ENCODE results near the gene HPX.

HPX gene, protein sequence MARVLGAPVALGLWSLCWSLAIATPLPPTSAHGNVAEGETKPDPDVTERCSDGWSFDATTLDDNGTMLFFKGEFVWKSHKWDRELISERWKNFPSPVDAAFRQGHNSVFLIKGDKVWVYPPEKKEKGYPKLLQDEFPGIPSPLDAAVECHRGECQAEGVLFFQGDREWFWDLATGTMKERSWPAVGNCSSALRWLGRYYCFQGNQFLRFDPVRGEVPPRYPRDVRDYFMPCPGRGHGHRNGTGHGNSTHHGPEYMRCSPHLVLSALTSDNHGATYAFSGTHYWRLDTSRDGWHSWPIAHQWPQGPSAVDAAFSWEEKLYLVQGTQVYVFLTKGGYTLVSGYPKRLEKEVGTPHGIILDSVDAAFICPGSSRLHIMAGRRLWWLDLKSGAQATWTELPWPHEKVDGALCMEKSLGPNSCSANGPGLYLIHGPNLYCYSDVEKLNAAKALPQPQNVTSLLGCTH

DNA sequence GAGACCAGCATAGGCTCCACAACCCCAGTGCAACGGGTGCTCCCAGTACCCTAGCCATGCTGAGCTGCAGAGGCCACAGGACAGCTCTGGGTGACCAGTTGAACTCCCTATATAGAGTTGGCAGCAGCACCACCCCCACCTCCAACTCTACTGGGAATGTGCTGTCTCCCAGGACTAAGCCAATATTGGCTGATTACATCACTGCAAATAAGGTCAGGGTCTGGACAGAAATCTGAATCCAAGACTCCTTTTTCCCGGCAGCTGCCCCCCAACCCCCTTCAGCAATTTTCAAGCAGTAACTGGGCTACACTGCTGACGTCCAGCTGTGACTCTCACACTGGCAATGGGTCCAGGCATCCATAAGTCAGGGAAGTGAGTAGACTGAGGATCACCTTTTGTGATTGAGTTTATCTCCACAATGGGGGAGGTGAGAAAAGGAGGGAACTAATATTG lies at the start of gene HPX:
Gene HPX, minus strand, starts transcription at position 82 of the 453 bp plus-strand sequence. Its CDS starts 24 bp downstream, at position 58.
- no peak for DNase-seq (ENCODE audit: low read depth)

DNA sequence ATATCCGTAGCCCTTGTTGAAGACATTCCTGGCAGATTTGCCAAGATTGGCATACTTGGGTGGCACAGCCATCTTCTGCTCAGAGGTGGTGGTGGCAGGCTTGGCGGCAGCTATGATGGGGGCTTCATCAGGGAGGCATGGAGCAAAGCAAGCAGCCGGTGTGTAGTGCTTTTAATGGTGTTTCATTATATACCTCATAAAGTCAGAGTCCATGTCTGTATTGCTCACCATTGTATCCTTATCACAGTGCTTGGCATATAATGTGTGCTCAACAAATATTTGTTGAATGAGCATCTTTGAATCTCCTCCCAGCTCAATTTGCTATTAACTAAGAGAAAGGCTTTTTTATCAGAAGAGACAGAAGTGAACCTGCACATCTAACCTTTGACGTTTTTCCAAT lies 48.5 kb upstream of the HPX start:
- no peak for DNase-seq (ENCODE audit: low read depth)

DNA sequence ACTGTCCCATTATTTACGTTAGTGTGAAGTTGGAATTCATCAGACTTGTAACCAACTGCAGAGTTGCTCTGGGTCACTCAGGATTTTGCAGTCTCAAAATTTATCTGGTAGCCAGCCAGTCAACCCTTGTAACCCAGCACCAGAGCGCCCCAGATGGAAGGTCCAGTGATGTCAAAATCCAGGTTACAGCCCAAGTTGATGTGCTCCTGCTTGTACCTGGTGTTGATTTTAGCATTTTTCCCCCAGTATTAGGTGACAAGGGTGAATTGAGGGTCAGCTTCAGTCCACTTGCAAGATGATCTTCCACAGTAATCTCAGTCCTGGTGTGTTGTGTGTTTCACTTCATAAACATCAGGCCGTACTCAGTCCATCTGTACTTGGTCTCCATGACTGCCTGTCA lies 48.0 kb upstream of the HPX start:
- DNase-seq (ENCODE audit: low read depth) = no peak

DNA sequence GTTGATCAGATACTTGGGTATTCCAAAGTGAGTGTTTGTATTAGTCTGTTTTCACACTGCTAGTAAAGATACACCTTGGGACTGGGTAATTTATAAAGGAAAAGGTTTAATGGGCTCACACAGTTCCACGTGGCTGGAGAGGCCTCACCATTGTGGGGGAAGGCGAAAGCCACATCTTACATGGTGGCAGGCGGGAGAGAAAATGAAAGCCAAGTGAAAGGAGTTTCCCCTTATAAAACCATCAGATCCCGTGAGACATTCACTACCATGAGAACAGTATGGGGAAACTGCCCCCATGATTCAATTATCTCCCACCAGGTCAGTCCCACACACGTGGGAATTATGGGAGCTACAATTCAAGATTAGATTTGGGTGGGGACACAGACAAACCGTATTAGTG lies 47.6 kb upstream of the HPX start:
- no peak for DNase-seq (ENCODE audit: low read depth)

DNA sequence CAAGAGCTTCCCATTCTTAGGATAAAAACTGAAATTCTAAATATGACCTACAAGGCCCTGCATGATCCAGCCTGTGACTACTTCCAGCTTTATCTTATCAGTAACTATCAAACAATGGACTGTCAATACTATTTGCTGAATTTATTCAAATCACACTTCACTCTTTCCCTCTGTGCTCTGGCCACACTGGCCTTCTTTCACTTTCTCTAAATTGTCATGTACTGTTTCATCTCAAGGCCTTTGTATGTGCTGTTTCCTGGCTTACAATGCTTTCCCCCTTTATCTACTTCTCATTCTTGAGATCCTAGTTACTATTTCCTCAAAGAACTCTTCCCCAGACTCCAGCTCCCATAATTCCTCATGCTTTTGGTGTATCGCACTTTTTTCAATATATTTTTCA lies 46.2 kb upstream of the HPX start:
- no peak for DNase-seq (ENCODE audit: low read depth)

DNA sequence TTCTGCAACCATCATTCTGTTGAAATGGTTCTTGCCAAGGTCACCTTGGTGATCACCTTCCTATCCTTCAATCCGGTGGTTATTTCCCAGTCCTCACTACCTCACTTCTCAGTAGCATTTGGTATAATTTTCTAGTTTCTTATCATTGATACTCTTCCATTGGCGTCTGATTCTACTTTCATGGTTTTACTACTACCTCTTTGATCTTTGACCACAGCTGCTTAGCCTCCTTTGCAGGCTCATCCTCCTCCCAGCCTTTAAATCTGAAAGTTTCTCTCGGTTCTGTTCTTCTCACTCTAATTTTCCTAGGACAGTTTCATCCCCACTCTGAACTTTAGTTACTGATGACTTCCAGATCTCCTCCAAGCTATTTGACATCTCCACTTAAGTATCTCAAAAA lies 45.5 kb upstream of the HPX start:
- no peak for DNase-seq (ENCODE audit: low read depth)

DNA sequence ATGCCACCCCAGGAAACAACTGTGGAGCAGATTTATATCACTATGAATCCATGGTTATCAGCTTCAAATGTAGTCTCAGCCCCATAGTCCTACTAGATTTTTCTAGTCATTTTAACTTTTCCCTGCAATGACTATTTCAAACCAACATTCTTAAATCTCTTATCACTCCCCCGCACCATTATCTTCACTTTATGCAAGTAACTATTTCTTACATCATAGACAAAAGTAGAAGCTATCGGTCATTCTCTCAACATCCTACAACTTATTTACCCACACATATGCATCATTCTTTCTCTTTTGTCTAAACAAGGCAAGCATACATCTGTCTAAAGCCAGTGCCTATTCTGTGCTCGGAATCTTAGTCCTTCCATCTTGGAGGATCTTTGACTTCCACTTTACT lies 44.9 kb upstream of the HPX start:
- no peak for DNase-seq (ENCODE audit: low read depth)

DNA sequence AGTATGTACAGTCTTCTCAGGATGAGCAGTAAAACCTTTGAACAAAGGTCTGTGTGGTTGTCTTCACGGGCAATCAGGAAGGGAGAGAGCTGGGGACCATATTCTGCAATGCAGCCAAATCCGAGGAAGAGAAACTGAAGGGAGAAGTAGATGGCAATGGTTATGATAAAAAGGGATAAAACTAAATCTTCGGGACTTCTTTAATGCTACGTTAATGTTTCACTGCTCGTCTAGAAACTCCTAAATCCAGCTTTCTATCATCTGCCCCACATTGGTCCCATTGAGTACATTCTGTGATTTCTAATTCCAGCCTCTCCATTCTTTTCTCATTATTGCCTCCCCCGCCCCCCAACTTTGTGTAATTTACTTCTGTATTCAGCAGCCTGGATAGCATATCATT lies 42.2 kb upstream of the HPX start:
- no peak for DNase-seq (ENCODE audit: low read depth)

DNA sequence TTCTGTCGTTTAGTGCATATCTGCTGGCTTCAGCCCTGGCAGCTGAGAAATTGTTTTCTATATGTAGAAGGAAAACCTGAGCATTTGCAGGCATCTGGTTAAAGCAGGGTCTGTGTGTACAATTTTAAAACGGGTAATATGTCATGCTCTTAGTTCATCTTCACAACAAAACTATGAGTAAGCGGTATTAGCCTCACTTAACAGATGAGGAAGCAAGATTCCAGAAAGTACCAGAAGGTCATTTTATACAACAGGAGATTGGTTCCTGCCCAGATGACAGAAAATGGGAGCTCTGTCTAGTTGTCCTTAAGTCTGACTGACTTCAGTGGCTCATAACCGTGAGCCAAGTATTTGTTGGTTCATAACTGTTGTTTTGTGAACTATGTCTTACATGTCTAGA lies 41.7 kb upstream of the HPX start:
- no peak for DNase-seq (ENCODE audit: low read depth)

DNA sequence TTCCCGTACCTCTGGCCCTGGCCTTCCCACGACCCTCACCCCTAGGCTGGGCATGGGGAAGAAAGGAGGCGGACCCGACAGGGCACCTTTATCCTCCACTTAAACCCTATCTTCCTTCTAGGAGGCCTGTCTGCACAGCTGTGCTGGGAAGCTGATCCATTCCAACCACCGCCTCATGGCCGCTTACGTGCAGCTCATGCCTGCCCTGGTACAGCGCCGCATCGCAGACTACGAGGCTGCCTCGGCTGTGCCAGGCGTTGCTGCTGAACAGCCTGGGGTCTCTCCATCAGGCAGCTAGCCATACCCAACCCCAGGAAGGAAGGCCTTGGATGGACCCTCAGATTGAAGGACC lies 41.1 kb upstream of the HPX start:
- no peak for DNase-seq (ENCODE audit: low read depth)

DNA sequence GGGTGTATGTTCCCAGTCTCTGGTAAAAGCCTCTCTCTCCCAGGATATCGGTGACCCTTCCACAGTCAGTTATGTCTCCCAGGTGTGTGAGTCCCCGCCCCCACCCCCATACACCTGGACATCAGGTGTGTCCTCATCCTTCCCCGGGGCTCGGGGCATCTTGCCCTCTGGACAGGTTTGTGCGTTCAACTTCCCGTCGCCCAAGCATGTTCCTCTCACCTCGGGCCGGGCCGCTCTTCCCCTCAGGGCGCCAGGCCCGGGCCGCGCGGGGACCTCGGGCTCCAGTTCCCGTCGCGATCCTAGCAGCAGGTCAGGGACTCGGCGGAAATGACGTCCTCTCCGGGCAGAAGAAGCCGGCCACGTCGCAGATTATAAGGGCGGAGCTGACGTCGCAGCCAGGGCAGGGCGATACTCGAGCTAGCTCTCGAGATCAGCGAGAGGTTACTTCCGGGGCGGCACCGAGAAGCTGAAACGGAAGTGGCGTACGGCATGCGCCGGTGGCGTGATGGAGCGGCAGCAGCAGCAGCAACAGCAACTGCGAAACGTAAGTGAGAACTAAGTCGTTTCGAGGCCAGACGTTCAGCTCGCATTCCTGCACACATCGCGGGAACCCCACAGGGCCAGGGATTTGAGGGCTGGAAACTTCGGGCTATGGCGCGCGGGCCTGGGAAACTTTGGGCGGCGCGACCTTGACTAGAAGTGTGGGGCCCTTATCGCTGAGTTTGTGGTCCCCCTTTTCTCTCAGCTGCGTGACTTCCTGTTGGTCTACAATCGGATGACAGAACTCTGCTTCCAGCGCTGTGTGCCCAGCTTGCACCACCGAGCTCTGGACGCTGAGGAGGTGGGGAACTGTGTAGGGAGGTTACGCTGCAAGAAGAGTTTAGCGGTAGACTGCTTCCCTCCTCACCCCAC lies 40.5 kb upstream of the HPX start, which contains the start of the genes ARFIP2 and TIMM10B:
Gene ARFIP2, minus strand, starts transcription at position 320 of the 912 bp plus-strand sequence. CDS start 910 bp downstream, outside the sequence.
Gene TIMM10B, plus strand, starts transcription at position 490 of the 912 bp plus-strand sequence. Its CDS starts 16 bp downstream, at position 506.
- peak; percentile 96 for DNase-seq (ENCODE audit: low read depth)

DNA sequence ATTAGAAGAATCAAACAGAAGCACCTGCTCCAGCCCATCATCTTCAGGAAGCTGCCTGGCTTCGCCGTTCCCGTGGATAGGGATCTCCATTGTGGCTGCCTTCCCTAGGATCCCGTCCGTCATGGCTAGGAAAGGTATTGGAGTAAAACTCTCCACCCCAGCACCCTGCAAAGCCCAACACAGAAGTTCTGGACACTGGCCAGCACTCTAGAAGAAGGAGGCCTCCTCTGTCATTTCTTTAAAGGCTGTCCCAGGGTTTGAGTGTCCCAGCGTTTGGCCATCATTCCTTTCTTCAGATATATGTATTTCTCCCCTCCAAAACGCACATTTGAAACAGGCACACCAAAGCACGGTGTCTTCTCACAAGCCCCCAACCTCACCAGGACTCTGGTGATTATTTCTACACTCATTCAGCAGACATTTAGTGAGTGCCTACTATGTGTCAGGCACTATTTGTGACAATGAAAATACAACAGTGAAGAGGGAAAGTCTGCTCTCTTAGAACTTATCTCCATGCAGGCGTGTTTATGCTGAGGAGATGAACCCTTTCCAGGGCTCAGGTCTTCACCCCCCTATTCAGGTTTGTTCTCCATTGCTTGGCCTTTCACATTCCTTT lies 39.6 kb upstream of the HPX start:
- DNase-seq (ENCODE audit: low read depth) = no peak

DNA sequence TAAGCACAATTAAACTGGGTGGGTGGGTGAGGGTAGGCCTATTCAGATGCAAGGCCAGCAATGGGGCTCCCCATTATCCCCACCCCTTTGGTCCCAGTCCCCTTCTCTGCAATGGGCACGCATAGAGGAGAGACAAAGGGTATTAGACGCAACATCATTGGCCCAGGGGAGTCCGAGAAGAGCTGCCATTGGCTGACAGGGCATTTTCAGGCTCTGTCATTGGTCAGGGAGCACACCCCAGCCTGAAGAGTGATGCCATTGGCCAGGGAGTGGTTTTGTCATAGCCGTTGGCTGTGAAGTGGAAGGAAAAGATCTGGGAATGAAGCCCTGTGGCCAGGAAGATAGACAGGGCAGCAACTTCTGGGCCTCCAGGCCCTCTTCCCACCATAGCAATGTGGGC lies 35.8 kb upstream of the HPX start:
- DNase-seq (ENCODE audit: low read depth) = no peak

DNA sequence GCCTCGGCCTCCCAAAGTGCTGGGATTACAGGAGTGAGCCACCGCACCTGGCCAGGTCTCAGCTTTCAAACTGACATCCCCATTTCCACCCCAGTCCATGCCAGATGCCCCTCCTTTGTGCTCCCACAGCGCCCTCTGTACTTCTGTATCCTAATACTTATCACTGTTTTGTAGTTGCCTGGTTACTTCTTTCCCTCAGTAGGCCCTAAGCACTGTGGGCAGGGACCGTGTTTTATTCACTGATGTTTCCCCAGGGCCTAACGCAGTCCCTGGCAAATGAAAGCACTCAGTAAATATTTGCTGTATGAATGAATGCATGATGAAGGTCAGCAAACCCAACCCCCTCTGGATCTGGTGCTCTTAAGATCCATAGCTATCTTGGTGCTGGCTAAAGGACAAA lies 35.1 kb upstream of the HPX start:
- no peak for DNase-seq (ENCODE audit: low read depth)

DNA sequence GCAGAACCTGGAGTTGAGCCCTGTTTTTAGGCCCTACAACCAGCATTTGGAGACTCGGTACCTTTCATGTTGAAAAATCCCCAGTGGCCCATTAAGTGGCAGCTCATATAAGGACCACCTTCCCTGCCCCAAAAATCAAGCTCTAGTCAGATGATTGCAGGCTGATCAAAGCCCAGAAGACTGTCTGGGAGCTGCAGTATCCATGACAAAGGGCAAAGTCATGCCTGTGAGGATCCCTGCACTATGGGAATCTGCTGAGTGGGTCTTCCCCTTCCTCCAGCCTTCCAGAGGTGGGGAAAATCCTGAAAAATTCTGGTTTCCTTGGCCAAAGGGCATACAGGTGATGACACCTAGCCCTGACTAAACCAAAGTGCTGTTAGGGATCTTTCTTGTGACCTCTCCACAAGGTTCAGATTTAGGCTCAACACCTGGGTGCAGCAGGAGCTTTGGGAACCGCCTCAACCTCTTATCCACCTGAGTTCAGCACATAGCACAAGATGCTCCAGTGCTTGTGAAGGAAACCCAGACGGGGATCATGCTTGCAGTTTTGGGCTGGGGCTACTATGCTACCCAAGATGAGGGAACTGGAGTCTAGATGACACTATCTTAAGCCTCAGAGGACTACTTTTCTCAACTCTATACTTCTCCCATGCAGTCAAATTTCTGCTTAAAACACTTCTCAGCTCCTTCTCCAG lies 34.2 kb upstream of the HPX start:
- DNase-seq (ENCODE audit: low read depth) = no peak

DNA sequence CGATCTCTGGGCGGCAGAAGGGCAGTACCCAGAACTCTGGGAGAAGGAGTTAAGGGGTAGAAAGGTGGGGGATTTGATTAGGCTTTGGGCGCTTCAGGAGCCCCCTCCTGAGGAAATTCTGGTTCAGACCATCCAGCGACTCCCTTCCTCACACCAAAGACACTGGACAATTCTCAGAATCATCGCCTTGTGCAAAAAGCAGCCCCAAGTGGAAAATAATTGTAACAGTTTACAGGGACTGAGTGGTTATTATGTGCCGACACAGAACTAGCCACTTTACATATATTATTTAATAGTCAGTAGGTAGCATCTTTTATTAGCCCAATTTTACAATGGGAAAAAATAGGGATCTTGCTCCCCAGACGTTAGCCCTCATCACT lies 33.6 kb upstream of the HPX start:
- DNase-seq (ENCODE audit: low read depth) = no peak

DNA sequence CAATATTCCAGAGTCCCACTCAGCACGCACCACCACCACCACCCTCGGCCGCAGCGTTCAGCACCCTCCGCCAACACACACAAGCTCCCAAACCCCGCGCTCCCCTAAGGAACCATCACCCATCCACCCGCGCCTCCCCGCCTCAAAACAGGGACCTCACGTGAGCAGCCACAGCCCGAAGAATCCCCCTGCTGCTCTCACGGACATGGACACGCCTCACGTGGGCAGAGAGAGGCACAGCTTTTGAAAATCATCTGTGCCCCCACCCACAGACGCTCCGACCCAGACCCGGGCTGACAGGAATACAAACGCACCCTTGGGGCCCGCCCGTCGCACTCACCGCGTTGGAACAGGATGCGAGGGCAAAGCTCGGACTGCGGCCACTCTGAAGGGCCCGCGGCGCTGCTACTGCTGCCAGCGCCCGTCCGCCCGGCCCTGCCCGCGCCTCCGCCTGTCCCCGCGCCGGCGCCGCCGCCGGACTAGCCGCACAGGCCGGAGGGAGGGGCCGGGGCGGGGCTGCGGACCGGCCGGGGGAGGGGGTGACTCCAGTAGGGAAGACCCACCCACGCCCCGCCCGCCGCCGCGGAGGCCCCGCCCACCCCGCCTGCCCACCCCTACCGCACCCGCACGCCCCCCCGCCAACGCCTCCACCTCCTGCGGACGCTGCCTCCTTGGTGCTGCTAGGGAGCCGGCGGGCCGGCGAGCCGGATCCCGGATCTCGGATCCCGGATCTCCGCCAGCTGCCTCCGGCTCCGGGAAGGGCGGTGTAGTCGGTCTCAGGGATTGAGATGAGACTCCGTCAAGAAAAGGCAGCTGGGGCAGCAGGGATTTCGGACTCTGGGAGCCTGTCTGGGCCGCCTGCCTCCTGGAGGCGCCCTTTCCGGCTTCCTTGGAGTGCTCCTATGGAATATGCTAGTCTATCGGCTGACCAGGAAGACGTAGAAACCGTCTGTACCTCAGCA lies 32.9 kb upstream of the HPX start, which contains the start of gene TRIM3:
Gene TRIM3, minus strand, starts transcription at position 491 of the 962 bp plus-strand sequence. CDS start 8,246 bp downstream, outside the sequence.
- DNase-seq (ENCODE audit: low read depth) = peak; percentile 68

DNA sequence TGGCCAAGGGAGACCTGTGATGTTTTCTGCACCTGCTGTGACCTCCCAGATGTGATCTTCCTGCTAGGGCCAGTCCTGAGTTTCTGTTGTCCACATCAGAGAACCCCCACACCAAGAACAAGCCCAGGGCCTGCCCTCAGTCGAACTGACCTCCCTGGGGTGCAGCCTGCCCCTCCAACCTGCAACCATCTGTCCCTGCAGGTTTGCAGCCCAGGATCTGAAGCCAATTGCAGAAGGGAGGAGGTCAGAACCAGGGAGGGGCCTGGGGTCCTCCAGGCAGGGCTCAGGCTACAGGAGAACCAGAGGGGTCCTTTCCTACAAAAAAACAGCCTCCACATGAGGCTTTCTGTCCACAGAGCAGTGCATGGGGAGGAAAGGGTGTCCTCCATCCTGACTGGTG lies 32.1 kb upstream of the HPX start:
- no peak for DNase-seq (ENCODE audit: low read depth)

DNA sequence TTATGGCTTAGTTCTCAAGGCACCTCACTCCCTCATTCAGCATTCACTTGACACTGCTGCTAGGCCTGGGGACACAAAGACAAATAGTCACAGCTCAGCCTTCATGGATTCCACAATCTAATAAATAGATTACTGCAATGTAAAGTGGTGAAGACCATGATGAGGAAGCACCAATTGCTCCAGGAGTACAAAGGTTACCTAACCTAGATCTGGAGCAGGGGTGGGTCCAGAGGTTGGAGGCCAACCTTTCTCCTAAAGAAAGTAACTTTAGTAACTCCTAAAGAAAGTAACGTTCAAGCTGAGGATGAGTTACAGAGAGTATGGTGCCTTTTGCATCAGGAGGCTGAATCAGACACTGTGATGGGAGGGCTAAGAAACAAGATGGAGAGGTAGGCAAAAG lies 28.8 kb upstream of the HPX start:
- no peak for DNase-seq (ENCODE audit: low read depth)

DNA sequence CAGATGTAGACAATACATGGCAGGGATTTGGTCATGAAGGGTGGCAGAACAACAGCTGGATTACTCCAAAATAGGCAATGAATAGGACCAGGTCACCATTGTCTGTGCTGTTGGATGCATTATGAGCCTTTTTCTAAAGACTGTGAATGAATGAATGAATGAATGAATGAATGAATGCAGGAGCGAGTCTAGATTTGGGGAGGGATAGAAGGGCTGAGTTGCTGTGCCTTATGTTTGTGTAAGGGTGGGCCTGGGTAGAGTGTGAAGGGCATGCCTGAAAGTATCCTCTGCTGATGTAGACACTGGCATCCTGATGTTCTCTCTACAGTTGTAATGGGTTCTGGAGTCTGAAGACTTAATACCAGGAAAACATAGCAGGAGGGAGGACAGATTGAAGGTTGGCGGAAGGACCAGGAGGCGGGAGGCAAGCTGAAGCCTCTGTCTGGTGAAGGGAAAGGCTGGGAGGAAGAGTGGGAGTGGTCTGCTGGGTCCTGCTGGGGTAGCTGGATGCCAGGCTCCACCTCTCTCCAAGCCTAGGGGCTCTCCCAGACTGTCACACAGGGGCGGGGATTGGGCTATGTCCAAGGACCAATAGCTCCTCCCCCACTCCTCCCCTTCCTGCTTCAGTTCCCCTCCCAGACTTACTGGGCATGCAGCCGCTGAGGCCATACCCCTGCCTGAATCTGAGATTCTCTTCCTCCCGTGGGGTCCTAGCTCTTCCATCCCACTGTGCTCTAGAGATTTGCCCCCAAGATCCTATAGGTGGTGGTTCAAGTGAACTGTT lies 28.1 kb upstream of the HPX start:
- no peak for DNase-seq (ENCODE audit: low read depth)
